ENCODE data around the gene CDC5L. TPM values are rescaled to one million over a fixed set of nuclear protein-coding genes. Genes with fewer than 3 reads are reported as not detected.
A peak's percentile ranks its signal among the peaks of the same experiment; 100 is the strongest.
"Not testable (repeated sequence)": the region's sequence is repeated elsewhere in the genome, so short reads cannot be mapped to it uniquely, and the experiment has no call there.

Gene CDC5L
- total RNA-seq, 1 donor from 2014 or later = 18.2 TPM

DNA sequence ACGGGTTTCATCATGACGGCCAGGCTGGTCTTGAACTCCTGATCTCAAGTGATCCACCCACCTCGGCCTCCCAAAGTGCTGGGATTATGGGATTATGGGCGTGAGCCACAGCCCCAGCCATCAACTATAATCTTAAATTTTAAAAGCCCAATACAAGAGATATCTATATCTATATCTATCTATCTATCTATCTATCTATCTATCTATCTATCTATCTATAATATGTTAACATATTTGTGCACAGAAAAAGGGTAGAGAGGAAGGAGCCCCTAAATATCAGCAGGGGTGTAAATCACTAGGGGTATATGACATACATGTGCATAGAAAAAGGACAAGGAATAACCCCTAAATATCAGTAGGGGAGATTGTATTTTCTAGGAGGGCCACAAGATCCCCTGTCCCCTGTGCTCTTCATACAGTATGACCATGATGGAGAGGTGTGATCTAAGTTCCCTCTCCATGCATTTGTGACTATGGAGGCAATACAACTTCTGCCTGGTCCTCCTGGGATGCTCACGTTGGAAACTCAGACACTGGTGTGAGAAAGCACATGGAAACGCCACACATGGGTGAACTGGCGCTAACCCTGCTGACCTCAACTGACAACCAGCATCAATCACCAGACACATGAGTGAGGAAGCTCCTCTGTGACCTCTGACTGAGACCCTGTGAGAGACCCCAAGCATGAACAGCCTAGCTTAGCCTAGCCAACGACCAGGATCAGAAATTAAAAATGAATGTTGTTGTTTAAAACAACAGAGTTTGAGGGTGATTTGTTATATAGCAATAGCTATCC lies 46.2 kb upstream of the CDC5L start:
- TF ChIP-seq, protein P1, sequence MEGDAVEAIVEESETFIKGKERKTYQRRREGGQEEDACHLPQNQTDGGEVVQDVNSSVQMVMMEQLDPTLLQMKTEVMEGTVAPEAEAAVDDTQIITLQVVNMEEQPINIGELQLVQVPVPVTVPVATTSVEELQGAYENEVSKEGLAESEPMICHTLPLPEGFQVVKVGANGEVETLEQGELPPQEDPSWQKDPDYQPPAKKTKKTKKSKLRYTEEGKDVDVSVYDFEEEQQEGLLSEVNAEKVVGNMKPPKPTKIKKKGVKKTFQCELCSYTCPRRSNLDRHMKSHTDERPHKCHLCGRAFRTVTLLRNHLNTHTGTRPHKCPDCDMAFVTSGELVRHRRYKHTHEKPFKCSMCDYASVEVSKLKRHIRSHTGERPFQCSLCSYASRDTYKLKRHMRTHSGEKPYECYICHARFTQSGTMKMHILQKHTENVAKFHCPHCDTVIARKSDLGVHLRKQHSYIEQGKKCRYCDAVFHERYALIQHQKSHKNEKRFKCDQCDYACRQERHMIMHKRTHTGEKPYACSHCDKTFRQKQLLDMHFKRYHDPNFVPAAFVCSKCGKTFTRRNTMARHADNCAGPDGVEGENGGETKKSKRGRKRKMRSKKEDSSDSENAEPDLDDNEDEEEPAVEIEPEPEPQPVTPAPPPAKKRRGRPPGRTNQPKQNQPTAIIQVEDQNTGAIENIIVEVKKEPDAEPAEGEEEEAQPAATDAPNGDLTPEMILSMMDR (IDR thresholded peaks at IDR 0.05; ENCODE audit: insufficient read depth, low read depth, low read length) = no peak
- no peak for TF ChIP-seq EZH2 (IDR thresholded peaks at IDR 0.05; ENCODE audit: insufficient read depth, low read length)
- no peaks in the 10 kb centered on the region for H4K20me1 ChIP-seq (ENCODE audit: insufficient read depth, low read length)
- H3K79me2 ChIP-seq (ENCODE audit: insufficient read depth, low read length) = no peaks in the 10 kb centered on the region
- H3K9ac ChIP-seq (ENCODE audit: low read length) = no peak overlapping the region
- no peak overlapping the region for H2AFZ ChIP-seq (ENCODE audit: low read depth, low read length)
- H3K4me2 ChIP-seq (ENCODE audit: low read length) = no peak overlapping the region
- FAIRE-seq (no peak), DNase-seq (ENCODE audit: low read depth) (no peak)
- H3K27ac ChIP-seq (ENCODE audit: low read depth, low read length) = no peak overlapping the region
- peaks cover 4% of the 10 kb centered on the region for H3K4me1 Mint-ChIP-seq (ENCODE audit: low read depth, unreplicated experiment)
- H3K9me3 ChIP-seq (ENCODE audit: insufficient read depth, low read depth, low read length) = no peaks in the 10 kb centered on the region
- no peak overlapping the region for H3K4me3 ChIP-seq (ENCODE audit: insufficient read depth, low read depth, low read length)
- H3K27ac Mint-ChIP-seq (ENCODE audit: unreplicated experiment) = no peak overlapping the region
- H3K4me3 Mint-ChIP-seq (ENCODE audit: unreplicated experiment) = no peak overlapping the region
- peaks cover 44% of the 10 kb centered on the region for H3K27me3 Mint-ChIP-seq (ENCODE audit: low read depth, unreplicated experiment)
- no peaks in the 10 kb centered on the region for H3K4me1 ChIP-seq (ENCODE audit: insufficient read depth, low read length)
- no peaks in the 10 kb centered on the region for H3K9me3 Mint-ChIP-seq (ENCODE audit: unreplicated experiment)
- no peaks in the 10 kb centered on the region for H3K36me3 Mint-ChIP-seq (ENCODE audit: low read depth, unreplicated experiment)
- H3K27me3 ChIP-seq (ENCODE audit: insufficient read depth, low read length) = peaks cover 56% of the 10 kb centered on the region
- H3K36me3 ChIP-seq (ENCODE audit: insufficient read depth, low read length) = no peaks in the 10 kb centered on the region

DNA sequence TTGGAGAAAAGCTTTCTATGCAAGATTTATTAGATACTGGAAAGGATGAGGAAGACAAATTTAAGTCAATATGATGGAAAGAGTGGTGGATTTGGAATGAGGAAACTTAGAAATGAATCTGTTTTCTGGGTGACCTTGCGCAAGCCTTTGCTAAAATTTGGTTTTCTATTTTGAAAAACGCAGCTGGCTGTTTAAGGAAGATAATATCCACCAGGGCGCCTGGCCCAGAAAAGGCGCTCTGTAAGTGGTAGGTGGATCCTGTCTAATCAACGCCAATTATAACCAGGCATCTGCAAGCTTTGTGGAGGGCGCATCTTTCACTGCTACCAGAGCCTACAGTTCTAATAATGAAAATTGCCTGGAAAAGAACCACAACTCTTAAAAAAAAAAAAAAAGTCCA lies 45.5 kb upstream of the CDC5L start:
- no peak overlapping the region for H3K9ac ChIP-seq (ENCODE audit: low read length)
- H3K4me3 ChIP-seq (ENCODE audit: insufficient read depth, low read depth, low read length) = no peak overlapping the region
- H3K9me3 Mint-ChIP-seq (ENCODE audit: unreplicated experiment) = no peaks in the 10 kb centered on the region
- H3K36me3 Mint-ChIP-seq (ENCODE audit: low read depth, unreplicated experiment) = no peaks in the 10 kb centered on the region
- H3K9me3 ChIP-seq (ENCODE audit: insufficient read depth, low read depth, low read length) = no peaks in the 10 kb centered on the region
- no peak overlapping the region for H3K27ac ChIP-seq (ENCODE audit: low read depth, low read length)
- H3K4me1 Mint-ChIP-seq (ENCODE audit: low read depth, unreplicated experiment) = peaks cover 4% of the 10 kb centered on the region
- H3K4me3 Mint-ChIP-seq (ENCODE audit: unreplicated experiment) = no peak overlapping the region
- H3K27me3 ChIP-seq (ENCODE audit: insufficient read depth, low read length) = peaks cover 58% of the 10 kb centered on the region
- DNase-seq (ENCODE audit: low read depth) (no peak), FAIRE-seq (no peak)
- TF ChIP-seq EZH2 (IDR thresholded peaks at IDR 0.05; ENCODE audit: insufficient read depth, low read length) = no peak
- TF ChIP-seq, protein P1 (IDR thresholded peaks at IDR 0.05; ENCODE audit: insufficient read depth, low read depth, low read length) = no peak
- H2AFZ ChIP-seq (ENCODE audit: low read depth, low read length) = no peak overlapping the region
- no peaks in the 10 kb centered on the region for H4K20me1 ChIP-seq (ENCODE audit: insufficient read depth, low read length)
- no peaks in the 10 kb centered on the region for H3K36me3 ChIP-seq (ENCODE audit: insufficient read depth, low read length)
- H3K4me1 ChIP-seq (ENCODE audit: insufficient read depth, low read length) = no peaks in the 10 kb centered on the region
- peaks cover 42% of the 10 kb centered on the region for H3K27me3 Mint-ChIP-seq (ENCODE audit: low read depth, unreplicated experiment)
- H3K79me2 ChIP-seq (ENCODE audit: insufficient read depth, low read length) = no peaks in the 10 kb centered on the region
- H3K27ac Mint-ChIP-seq (ENCODE audit: unreplicated experiment) = no peak overlapping the region
- peak overlapping the region; percentile 64 for H3K4me2 ChIP-seq (ENCODE audit: low read length)

DNA sequence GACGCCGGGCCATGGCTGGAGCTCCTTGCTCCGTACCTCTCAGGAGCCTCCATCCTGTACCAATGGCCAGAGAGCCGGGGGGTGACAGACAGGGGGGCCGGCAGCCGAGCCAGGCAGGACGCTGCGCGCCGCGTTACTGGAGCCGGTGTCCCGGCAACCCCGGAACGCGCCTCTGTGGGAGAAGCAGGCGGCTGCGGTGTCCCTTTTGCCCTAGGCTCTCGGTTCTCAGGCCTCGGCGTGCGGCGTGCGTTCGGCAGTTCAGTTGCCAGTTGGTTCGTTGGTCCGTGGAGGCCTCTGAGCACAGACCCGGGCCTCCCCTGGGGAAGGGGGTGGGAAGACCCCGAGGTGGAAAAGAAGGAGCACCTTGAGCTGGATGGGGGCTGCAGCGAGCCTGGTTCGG lies 45.0 kb upstream of the CDC5L start, which contains the start of gene SPATS1:
TSS of gene SPATS1 (plus strand) at position 162 of the 400 bp plus-strand sequence. CDS start 446 bp downstream, outside the sequence.
- peak within 1 kb of the TSS; percentile 41 for H2AFZ ChIP-seq (ENCODE audit: low read depth, low read length)
- H3K4me1 Mint-ChIP-seq (ENCODE audit: low read depth, unreplicated experiment) = peaks cover 4% of the 10 kb centered on the region
- H3K36me3 Mint-ChIP-seq (ENCODE audit: low read depth, unreplicated experiment) = no peaks in the 10 kb centered on the region
- FAIRE-seq (no peak), DNase-seq (ENCODE audit: low read depth) (no peak)
- H3K4me3 Mint-ChIP-seq (ENCODE audit: unreplicated experiment) = no peak within 1 kb of the TSS
- peaks cover 42% of the 10 kb centered on the region for H3K27me3 Mint-ChIP-seq (ENCODE audit: low read depth, unreplicated experiment)
- no peaks in the 10 kb centered on the region for H4K20me1 ChIP-seq (ENCODE audit: insufficient read depth, low read length)
- H3K9me3 Mint-ChIP-seq (ENCODE audit: unreplicated experiment) = no peaks in the 10 kb centered on the region
- no peak within 1 kb of the TSS for H3K27ac Mint-ChIP-seq (ENCODE audit: unreplicated experiment)
- H3K27ac ChIP-seq (ENCODE audit: low read depth, low read length) = no peak within 1 kb of the TSS
- peak within 1 kb of the TSS; percentile 64 for H3K4me2 ChIP-seq (ENCODE audit: low read length)
- H3K4me3 ChIP-seq (ENCODE audit: insufficient read depth, low read depth, low read length) = no peak within 1 kb of the TSS
- TF ChIP-seq, protein P1 (IDR thresholded peaks at IDR 0.05; ENCODE audit: insufficient read depth, low read depth, low read length) = no peak
- peak; percentile 91 for TF ChIP-seq EZH2 (IDR thresholded peaks at IDR 0.05; ENCODE audit: insufficient read depth, low read length)
- no peaks in the 10 kb centered on the region for H3K79me2 ChIP-seq (ENCODE audit: insufficient read depth, low read length)
- no peaks in the 10 kb centered on the region for H3K36me3 ChIP-seq (ENCODE audit: insufficient read depth, low read length)
- peaks cover 58% of the 10 kb centered on the region for H3K27me3 ChIP-seq (ENCODE audit: insufficient read depth, low read length)
- H3K4me1 ChIP-seq (ENCODE audit: insufficient read depth, low read length) = no peaks in the 10 kb centered on the region
- no peak within 1 kb of the TSS for H3K9ac ChIP-seq (ENCODE audit: low read length)
- no peaks in the 10 kb centered on the region for H3K9me3 ChIP-seq (ENCODE audit: insufficient read depth, low read depth, low read length)

DNA sequence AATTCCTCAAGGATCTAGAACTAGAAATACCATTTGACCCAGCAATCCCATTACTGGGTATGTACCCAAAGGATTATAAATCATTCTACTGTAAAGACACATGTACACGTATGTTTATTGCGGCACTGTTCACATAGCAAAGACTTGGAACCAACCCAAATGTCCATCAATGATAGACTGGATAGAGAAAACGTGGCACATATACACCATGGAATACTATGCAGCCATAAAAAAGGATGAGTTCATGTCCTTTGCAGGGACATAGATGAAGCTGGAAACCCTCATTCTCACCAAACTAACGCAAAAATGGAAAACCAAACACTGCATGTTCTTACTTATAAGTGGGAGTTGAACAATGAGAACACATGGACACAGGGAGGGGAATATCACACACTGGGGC lies 40.7 kb upstream of the CDC5L start:
- H3K36me3 Mint-ChIP-seq (ENCODE audit: low read depth, unreplicated experiment); H3K27ac ChIP-seq (ENCODE audit: low read depth, low read length); H3K9me3 Mint-ChIP-seq (ENCODE audit: unreplicated experiment); FAIRE-seq; H3K9me3 ChIP-seq (ENCODE audit: insufficient read depth, low read depth, low read length); H2AFZ ChIP-seq (ENCODE audit: low read depth, low read length); H4K20me1 ChIP-seq (ENCODE audit: insufficient read depth, low read length); DNase-seq (ENCODE audit: low read depth); H3K9ac ChIP-seq (ENCODE audit: low read length); H3K4me1 ChIP-seq (ENCODE audit: insufficient read depth, low read length); H3K4me3 Mint-ChIP-seq (ENCODE audit: unreplicated experiment); H3K36me3 ChIP-seq (ENCODE audit: insufficient read depth, low read length); H3K27ac Mint-ChIP-seq (ENCODE audit: unreplicated experiment); H3K4me1 Mint-ChIP-seq (ENCODE audit: low read depth, unreplicated experiment); H3K79me2 ChIP-seq (ENCODE audit: insufficient read depth, low read length); H3K4me3 ChIP-seq (ENCODE audit: insufficient read depth, low read depth, low read length); H3K4me2 ChIP-seq (ENCODE audit: low read length): not testable (repeated sequence)
- H3K27me3 ChIP-seq (ENCODE audit: insufficient read depth, low read length) = peaks cover 46% of the 10 kb centered on the region
- peaks cover 31% of the 10 kb centered on the region for H3K27me3 Mint-ChIP-seq (ENCODE audit: low read depth, unreplicated experiment)
